Ureter (tissue), 1 donor: ENCODE measurements around the gene NR3C2. TPM values are rescaled to one million over a fixed set of nuclear protein-coding genes. Genes with fewer than 3 reads are reported as not detected.

Experiments
- DNase-seq: peaks from one replicate; pipeline ENCODE4 v3.0.0-alpha.2; 2020; ENCODE audit warnings: low spot score
- total RNA-seq: library from RNA; stranded (reverse); gene quantifications from one replicate; pipeline ENCODE4 v1.2.4, GENCODE V29; 2023
- donor health status: DM: yes; HTN: yes; CAD: no.

Gene NR3C2
- total RNA-seq, 1 donor from 2014 or later, result 31.6 TPM

DNA sequence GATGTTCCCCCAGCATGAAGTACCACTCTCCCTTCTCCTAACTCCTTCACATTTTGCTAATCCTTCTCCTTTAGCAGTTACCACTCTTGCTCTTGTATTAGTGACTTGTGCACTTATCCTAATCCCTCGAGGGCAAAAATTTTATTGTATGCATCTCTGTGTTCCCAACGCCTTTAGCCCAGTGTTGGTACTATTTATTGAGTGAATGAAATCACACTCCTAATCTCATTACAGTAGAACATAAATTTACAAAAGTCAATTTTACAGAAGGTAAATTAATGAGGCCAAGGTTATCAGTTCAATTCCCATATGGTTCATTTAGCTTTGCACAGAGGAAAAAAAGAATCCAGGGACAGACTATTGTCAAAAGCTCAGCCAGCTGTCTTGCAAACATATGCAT lies 178.4 kb downstream of the NR3C2 start:
- no peak for DNase-seq

DNA sequence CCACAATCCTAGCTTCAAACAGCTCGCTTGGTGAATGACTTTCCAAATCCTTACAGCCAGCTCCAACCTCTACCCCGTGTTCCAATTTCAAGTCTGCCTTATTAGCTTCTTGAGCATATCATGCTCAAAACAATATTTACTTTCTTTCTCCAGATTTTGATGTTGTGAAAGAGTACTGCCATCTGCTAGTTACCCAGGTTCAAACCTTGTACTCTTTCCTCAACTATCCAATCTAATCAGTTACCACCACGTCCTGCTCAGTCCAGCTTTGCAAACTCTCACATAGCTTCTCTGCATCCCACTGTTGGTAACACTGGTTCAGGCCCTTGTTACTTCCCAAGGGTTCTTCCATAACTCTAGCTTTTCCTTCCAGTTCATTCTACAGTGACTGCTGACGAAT lies 179.1 kb downstream of the NR3C2 start:
- no peak for DNase-seq

DNA sequence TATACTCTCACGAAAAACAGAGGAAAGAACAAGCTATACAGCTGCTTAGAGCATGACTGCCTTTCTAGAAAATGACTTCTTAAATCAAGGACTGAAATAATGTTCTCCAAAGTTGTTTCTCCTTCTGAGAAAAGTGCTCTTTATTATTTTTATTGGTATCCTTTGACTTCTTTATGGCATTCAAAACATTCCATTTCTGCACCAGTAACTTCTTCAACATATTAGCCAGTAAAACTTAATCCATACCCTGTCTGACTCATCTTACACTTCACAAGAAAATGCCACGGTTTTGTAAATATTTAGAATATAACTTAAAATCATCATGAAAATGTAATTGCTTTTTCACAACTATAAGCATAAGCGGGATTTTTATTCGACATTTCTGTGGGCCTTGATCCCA lies 180.4 kb downstream of the NR3C2 start:
- no peak for DNase-seq

DNA sequence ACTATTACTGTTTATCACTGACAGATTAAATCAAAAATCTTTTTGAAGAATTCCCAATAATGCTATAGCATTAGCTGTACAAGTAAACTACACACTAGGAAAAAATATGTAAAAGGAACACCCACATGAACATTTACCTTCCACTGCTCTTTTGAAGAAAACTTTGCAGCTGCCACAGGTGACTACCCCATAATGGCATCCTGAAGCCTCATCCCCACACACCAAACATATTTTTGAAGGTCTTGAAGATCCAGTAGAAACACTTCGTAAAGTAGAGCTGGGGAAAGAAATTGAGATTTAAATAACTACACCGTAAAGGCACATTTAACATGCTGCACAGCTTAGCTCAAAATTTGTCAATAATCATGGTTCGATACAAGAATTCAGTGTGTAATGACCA lies 182.4 kb downstream of the NR3C2 start:
- DNase-seq, result no peak

DNA sequence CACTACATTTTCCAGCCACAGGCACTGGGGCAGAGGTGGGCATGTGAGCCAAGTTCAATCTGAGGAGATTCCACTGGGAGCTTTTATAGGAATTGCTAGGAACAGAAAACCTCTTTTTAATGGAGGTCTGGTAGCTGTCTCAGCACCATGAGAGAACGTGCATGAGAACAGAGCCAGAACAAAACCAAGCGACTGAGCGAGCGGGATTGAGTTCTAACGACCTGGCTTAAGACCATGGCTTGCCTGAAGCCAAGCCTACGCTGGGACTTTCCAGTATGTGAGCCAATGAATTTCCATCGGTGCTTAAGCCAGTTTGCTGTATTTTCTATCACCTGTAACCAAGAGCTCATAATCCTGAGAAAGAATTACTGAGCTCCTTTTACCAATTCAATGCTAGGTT lies 183.7 kb downstream of the NR3C2 start:
- DNase-seq, result no peak

DNA sequence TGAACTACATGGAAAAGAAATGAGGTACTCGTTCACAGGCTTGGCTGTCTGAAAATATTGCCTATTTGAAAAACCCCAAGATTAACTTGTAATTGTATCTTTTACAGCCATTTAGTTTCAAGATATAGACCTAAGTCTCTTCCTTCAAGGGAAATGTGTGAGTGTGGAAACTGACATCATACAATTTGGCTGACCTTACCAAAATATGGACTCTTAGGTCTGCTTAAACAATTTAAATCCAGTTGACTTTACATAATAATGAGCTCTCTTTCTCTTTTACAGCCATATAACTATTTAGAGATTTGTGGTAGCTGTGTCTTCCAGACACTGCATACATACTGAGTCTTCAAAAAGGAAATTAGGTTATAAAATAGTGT lies 186.9 kb downstream of the NR3C2 start:
- DNase-seq, result no peak

DNA sequence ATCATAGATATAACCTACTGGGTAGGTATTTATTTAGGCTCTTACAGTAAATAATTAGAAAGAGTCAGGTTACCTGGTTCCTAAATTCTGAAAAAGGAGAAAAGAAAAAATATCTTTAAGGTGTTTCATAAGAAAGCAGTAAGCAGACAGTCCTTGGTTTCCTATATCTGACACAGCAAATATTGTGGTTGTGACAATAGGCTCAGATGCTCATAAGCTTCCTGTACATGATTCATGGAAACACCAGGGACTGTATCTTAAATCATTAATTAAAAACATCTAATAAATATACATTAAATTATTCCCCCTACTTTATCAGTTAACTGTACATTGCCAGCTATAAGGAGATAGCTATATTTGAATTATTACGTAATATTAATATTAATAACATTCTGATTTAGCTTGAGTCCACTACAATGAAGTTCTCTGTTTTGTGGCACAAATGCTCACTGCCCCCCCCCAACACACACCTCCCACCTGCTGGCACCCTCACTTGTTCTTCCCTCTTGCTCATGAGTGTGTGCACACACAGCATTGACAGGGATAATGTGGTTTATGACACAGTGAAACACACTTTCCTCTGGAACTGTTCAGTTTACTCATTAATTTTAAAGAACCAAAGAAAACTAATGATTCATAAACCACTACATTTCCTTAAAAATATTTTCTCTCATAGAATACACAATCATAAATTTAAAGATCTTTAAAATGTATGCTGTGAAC lies 187.4 kb downstream of the NR3C2 start:
- DNase-seq, result no peak

DNA sequence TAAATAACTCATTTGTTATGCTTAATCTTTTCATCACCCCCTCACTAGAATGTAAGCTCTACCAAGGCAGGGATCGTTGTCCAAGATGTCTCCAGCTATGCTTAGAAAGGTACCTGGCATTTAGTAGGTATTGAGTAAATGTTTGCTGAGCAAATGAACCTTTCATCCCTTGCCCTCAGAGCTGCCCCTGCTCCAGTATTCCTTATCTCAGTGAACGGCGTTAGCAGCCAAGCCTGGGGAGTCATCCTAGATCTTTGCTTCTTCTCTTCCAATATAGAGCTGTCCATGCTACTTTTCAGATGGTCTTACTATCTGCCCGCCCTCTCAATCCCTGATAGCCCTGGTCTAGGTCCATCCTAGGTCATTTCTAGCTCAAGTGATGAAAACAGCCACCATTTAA lies 188.4 kb downstream of the NR3C2 start:
- no peak for DNase-seq

DNA sequence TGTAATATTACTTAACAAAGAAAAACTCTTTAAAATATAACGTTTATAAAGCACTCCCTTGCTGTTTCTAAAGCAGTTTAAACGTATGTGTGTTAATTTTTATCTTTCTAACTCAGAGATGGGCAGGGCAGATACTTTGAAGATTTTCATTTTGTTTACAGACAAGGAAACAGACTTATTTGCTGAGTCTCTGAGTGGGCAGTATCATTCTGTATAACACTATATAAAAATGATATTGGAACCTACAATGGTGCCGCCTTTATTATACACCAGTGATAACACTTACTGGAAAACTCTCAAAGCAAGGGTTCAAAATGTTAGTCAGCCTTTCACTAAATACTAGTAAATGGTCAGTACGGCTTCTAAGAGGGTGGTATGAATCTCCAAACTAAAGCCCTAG lies 193.4 kb downstream of the NR3C2 start:
- no peak for DNase-seq

DNA sequence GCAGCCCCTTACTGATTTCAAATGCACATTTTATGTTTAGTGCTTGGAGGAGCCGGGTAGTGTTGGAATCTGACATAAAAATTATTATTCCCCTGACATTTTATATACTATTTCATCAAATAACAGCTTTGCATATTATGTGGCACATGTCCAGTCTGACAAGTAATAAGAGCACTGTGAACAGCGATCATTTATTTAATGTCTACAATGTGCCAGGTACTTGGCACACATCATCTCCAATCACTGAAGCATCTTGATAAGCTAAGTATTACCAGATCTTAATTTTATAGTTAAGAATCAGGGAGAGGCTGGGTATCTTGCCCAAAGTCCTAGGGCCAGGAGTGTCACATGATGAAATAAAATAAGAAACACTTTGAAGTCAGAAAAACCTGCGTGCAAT lies 197.2 kb downstream of the NR3C2 start:
- DNase-seq, result no peak

DNA sequence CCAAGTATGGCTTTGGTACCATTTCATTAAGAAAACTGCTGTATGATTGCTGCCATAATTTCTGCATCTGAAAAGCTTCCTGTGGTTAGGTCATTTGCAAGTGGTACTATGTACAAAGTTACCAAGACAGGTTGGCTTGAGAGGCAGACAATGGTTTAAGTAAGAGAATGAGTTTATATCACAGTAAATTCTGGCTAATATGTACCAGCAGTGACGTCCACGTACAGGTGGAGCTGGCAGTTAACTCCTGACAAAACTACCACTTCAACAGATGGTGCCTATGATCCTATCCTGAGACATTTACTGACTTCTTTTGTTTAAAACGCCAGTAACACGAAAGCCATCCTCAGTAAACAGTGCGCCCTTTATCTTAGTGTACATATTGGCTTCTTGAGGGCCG lies 198.4 kb downstream of the NR3C2 start:
- DNase-seq, result no peak

DNA sequence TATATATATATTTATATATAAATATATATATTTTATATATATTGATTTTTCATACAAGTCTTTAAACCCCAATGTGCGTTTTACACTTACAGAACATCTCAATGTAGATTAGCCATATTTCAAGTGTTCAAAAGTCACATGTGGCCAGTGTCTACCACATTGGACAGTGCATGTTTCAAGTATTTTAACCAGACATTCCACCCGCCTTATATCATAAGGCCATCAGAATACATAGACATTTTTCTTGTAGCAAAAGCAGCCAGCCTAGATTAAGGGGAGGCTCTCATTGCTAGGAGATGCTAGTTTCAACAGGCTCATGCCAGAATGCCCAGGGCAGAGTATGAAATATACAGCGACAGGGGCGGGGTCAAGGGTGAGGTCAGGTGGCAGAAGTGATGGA lies 202.0 kb downstream of the NR3C2 start:
- DNase-seq, result no peak

DNA sequence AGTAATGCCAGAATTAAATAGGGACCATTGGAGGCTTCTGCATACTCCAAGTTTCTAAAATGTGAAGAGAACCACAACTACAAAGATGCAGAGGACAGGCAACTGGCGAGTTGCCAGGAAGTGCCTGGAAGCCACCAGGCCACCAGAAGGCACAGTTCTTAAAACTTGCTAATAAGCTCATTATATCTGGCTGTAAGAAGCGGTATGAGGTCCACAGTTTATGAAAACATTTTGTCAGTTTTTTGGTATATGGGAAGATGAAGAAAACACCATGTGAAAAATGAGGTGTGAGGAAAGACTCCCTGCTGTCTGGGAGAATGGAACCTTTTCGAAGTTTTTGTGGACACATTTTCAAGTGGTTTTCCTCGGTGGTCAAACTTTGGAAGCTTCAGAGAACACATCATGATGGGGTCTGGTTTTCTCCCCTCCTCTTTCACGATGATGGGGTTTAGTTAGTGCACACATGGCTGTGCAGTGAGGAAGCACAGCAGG lies 202.7 kb downstream of the NR3C2 start:
- no peak for DNase-seq

DNA sequence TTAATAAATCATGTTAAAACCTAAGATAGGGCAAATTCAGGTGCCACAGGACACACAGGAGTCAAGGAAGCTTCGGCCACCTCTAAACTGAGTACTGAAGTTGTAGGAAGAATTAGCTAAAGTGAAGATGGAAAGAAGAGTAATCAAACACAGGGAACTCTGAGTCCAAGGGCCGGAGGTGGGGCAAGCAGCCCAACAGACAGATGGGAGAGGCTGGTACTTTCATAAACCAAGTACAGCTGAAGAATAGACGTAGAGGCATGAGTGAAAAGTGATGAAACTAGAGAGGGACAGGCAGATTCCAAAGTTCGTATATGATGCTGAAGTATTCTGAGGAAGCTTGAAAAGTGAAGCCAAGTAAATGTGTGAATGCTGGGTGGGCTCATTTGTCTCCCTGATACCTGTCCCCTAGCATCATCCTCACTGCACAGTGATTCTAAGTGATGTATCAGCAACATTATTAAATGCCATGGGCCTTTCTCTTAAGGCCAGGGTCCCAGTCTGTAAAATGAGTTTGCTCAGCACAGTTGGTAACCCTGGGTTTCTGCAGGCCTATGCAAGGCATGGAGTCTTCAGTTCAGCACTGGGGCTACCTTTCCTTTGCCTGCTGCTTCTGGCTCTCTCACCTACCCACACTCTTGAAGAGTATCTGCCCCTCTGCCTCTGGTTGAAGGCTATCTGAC lies 203.3 kb downstream of the NR3C2 start:
- DNase-seq, result no peak

DNA sequence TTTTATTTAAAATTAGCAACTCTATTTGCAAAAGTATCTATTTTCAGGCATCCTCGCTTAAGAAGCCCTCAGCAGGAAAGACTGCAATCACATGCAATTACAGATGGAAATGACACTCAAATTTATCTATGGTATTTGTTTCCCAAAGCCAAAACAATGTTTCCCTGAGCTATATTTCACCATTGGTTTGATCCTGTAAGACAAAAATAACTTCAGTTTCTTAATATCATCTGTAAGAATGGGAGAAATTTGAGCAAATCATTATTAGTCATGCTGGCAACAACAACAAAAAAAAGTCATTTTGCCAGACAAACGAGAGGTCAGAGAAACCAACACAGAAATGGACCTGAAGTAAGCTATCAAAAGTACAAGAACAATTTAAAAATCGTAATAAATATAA lies 204.1 kb downstream of the NR3C2 start:
- no peak for DNase-seq

DNA sequence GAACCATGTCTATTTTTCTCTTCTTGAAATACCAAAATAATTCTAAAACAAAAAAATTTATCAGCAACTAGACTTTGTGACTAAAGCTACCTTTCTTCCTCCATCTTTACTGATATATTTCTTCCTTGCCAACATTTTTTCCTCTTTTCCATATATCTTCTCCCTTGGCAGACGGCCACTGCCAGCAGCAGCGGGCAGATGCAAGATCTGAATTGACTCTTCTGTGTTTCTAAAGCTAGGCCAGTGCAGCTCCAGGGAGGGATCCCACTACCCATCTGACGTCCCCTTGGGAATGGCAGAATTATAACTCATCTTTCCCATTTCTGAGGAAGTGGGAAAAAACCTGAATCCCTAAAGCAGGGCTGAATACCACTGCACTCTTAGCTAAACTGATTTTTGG lies 206.4 kb downstream of the NR3C2 start:
- DNase-seq, result no peak

DNA sequence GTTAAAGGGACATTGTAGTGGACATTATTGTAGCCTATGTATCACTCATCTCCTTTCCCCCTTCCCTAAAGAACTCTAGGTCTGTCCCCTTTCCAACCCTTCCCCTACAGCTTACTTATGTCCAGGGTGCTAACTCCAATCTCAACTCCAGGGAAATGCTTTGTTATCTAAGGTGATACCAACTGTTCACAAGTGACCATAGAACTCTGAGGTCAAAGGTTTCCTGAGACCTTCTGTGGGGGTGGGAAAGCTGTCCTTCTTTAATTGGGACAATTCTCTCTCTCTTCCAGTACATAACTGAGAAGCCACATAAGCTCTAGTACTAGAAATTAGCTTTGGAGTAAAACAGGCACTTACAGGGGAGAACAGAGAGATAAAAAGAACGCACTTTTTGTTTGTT lies 212.4 kb downstream of the NR3C2 start:
- DNase-seq, result no peak

DNA sequence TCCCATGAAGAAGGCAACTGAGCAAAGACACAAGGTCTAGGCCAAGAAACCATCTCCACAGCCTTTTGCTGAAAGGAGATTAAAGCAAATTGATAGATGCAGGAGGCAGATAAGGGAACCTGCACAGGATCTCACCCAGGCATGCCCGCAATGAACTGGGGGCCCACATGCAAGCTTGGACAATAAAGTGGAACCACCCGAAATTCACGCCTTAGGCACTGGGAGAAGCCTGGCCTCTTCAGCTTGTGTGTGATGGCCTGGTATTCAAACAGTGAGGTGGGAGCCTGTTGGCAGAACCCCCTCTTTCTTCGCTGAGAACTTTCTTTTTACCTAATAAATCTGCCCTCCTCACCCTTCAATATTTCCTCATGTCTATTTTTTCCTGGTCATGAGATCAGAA lies 213.2 kb downstream of the NR3C2 start:
- no peak for DNase-seq

DNA sequence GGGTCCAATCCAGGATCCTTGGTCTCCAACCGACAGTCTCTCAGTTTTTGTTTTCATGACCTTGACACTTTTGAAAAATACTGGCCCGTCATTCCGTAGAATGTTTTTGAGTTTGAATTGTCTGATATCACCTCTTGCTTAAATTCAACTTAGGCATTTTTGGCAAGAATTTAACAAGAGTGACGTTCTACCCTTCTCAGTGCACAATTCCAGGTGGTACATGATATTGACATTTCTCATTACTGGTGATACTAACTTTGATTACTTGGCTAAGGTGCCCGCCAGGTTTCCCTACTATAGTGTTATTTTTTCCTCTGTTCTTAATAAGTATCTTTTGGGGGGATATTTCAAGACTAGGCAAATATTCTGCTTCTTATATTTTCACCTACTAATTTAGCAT lies 215.1 kb downstream of the NR3C2 start:
- no peak for DNase-seq

DNA sequence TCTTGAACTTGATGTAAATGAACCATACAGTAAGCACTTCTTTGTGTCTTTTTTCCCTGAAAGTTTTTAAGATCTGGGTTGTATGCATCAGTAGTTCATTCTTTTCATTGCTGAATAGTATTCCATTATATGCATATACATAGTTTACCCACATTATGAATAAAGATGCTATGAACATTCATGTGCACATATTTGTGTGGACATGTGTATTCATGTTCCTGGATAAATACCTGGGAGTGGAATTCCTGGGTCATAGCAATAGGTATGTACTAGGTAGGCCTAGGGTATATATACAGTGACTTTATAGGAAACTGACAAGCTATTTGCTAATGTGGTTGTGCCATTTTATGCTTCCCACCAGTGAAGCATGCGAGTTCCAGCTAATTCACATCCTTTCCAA lies 215.9 kb downstream of the NR3C2 start:
- no peak for DNase-seq

DNA sequence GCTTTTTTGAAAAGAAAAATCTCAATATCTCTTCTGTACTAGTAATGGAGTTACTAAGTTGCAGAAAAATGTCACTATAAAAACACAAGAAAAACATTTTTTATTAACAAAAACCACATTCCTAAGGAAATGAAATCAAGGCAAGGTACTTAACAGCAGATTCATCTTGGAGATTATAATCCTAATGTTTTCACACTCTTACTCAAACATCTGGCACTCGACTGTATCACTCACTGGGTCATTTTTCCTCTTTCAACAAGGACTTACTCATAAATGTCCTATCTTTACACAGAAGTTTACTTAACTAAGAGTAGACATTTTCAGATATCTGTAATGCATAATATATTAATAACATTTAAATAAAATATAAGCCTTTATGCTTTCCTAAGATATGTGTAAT lies 216.6 kb downstream of the NR3C2 start:
- DNase-seq, result no peak

DNA sequence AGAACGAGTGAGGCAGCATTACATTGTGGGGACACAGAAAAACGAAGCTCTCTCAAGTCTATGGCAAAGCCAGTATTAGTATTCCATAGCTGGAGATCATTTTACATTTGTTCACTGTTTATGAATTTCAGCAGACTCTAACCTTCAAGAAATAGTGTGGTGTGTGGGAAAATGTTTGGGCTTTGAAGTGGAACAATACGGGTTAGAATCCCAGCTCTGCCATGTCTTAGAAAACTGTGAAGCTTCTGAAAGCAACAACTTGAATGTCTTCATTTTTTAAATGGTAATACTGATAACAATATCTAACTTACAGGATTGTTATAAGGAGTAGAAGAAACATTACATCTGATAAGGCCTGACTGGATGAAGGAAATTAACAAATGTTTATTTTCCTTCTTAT lies 217.7 kb downstream of the NR3C2 start:
- no peak for DNase-seq

DNA sequence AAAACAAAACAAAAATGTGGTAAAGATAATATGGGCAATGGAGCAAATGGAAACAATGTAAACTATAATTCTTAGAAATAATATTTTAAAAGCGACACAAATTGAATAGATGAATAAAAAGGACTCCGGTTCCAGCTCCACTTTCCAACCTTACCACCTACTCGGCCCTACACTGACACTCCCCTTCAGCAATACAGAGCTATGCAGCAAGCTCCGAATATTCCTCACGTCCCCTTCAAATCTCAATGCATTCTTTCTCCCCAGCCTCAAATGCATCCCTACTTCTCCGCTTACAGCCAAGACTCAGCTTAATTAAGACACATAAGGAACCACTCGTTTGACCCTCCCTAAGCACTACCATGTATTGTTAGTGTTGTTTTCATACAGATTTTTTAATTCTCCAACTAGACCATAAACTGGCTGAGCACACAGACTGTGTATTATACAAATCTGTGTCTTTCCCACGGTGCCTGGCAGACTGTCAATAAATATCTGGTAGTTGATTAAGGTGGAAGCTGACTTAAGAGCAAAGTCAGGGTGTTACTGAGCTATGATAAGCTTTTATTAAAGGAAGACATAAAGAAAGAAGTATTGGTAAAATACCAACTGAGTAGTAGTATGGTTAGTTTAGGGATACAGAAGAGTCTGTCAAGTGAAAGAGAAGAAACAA lies 219.1 kb downstream of the NR3C2 start:
- DNase-seq, result no peak
